Measurements from ENCODE around the gene MCM3AP.
"Not testable (repeated sequence)": the region's sequence is repeated elsewhere in the genome, so short reads cannot be mapped to it uniquely, and the experiment has no call there.

MCM3AP gene

DNA sequence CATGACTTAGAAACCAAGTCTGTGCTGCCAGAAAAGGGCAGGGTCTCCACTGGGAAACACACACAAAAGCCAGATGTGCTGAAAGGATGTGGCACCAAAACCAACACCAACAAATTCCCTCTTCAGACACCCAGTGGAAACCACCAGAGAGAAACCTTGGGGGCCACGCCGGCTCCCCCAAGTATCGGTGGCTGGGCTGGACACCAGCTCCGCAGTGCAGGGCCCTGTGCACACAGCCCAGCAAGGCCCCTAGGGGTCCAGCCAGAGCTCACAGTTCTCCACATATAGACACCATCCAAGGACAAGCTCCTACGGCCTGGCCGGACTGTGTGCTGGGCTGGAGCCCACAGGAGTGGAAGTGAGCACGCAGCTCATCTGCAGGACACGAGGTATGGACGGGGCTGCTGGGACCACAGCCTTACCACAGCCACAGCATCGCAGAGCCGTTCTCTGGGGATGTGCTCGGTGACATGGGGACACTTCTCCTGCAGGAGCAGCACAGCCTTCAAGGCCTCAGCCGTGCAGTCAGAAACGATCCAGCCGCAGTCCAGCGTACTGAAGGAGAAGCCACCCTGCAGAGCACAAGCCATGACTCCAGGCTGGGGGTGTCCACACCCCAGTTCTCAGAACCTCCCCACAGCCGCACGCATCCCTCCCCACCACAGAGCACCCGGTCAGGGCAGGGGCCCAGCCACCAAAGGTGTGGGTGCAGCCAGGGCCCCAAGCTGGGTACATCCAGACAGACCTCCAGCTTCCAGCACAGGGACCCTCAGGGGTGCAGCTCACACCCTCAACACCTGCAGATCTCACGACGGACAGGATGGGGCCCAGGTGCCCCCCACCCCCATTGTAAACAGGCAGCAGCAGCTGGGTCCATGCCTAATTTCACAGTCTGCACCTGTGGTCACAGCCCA, 78.1 kb downstream of the MCM3AP start:
- DNase-seq (ENCODE audit: low read depth, low spot score) = no peak
- in situ Hi-C loops (cut with HindIII; ENCODE audit: low sequenced_read_pairs) = no loop called here
- no peak overlapping the region for H3K4me3 ChIP-seq (ENCODE audit: low read depth, low read length)
- TF ChIP-seq, protein P1, sequence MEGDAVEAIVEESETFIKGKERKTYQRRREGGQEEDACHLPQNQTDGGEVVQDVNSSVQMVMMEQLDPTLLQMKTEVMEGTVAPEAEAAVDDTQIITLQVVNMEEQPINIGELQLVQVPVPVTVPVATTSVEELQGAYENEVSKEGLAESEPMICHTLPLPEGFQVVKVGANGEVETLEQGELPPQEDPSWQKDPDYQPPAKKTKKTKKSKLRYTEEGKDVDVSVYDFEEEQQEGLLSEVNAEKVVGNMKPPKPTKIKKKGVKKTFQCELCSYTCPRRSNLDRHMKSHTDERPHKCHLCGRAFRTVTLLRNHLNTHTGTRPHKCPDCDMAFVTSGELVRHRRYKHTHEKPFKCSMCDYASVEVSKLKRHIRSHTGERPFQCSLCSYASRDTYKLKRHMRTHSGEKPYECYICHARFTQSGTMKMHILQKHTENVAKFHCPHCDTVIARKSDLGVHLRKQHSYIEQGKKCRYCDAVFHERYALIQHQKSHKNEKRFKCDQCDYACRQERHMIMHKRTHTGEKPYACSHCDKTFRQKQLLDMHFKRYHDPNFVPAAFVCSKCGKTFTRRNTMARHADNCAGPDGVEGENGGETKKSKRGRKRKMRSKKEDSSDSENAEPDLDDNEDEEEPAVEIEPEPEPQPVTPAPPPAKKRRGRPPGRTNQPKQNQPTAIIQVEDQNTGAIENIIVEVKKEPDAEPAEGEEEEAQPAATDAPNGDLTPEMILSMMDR (IDR thresholded peaks at IDR 0.05; ENCODE audit: low read depth, low read length) = no peak

DNA sequence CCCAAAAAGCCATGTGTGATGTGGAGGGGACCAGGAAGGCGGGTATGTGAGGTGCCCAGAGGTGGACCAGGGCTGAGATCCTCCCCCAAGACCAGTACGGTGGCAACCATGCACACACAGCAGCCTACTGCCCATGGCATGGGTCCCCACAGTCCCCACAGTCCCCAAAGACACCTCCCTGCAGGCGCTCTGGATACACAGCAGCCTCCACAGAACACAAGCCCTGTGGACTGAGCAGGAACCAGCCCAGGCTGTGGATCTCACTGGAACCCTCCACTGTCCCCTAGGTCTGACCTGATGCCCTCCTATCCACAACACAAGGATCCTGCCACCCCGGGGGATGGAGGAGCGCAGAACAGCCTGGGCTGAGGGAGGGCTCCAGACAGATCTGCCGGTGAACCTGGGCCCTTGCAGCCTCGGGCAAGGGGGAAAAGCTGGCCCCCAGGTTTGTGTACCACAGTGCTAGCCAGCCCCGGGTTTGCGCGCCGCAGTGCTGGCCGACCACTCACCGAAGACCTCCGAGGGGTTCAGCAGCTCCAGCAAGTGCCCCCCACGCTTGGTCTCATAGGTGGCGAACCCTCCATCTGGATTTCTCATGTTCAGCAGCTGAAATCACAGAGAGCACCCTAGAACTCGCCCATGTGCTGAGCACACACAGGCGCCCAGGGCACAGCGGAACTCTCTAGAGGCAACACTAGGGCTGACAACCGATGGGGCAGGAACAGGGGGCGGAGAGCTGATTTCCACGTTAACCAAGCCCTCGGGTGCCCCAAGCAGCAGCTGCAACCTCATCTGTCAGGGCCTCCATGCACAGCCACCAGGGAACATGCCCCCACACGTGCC, 79.0 kb downstream of the MCM3AP start:
- H3K4me3 ChIP-seq (ENCODE audit: low read depth, low read length) = no peak overlapping the region
- DNase-seq (ENCODE audit: low read depth, low spot score) = no peak
- TF ChIP-seq, protein P1 (IDR thresholded peaks at IDR 0.05; ENCODE audit: low read depth, low read length) = no peak
- in situ Hi-C loops (cut with HindIII; ENCODE audit: low sequenced_read_pairs) = no loop called here

DNA sequence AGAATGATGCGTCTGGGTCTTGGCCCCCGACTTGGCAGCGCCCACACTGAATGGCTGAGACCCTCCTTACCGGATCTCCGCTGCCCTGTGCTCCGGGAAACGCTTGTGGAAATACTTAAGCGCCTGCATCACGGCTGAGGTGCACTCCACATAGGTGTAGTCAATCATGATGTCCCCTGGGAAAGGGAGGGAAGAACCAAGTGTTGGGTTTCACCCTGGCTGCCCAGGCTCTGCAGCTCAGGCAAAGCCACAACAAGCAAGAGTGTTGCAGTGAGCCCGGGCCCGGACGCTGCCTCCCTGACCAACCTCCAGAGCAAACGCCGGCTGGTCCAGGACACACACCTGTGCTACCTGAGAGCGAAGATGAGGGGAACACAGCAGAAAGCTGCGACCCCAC, 79.6 kb downstream of the MCM3AP start:
- TF ChIP-seq, protein P1 (IDR thresholded peaks at IDR 0.05; ENCODE audit: low read depth, low read length) = no peak
- in situ Hi-C loops (cut with HindIII; ENCODE audit: low sequenced_read_pairs) = no loop called here
- DNase-seq (ENCODE audit: low read depth, low spot score) = no peak
- H3K4me3 ChIP-seq (ENCODE audit: low read depth, low read length) = no peak overlapping the region

DNA sequence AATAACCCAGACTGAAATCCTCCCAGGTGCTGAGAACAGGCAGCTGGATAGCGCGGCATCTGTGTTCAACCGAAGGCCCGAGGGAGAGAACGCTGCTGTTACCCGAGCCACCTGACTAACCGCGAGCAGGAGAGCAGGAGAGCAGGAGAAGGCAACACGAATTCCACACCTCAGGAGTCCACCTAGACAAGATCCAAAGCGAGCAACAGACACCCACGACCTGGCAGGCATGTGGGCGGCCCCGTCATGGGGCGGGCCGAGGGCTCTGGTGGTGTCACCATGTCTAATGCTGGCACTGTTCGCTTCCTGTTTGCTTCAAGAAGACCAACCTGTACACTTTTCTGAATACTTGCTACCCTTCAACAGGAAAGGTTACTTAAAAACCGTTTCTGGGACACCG, 80.2 kb downstream of the MCM3AP start:
- in situ Hi-C loops (cut with HindIII; ENCODE audit: low sequenced_read_pairs) = no loop called here
- H3K4me3 ChIP-seq (ENCODE audit: low read depth, low read length) = no peak overlapping the region
- DNase-seq (ENCODE audit: low read depth, low spot score) = no peak
- TF ChIP-seq, protein P1 (IDR thresholded peaks at IDR 0.05; ENCODE audit: low read depth, low read length) = no peak

DNA sequence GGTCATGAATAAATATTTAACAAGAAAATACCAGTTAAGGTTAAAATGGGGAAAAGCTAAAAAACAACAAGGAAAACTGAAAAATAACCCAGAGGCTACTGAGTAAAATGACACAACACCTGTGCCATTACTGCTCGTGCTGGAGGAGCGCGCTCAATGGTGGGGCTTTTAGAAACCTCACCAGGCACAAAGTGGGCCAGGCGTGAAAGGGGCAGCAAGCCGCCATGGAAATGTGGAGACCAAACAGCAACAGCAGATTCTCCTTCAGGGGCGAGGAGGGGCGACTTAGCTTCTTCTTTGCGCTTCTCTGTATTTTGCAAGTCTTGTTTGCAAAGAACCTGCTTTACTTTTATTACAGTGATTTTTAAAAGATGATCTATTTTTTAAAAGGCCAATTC, 82.2 kb downstream of the MCM3AP start:
- in situ Hi-C loops (cut with HindIII; ENCODE audit: low sequenced_read_pairs) = no loop called here
- TF ChIP-seq, protein P1 (IDR thresholded peaks at IDR 0.05; ENCODE audit: low read depth, low read length) = no peak
- DNase-seq (ENCODE audit: low read depth, low spot score) = no peak
- no peak overlapping the region for H3K4me3 ChIP-seq (ENCODE audit: low read depth, low read length)

DNA sequence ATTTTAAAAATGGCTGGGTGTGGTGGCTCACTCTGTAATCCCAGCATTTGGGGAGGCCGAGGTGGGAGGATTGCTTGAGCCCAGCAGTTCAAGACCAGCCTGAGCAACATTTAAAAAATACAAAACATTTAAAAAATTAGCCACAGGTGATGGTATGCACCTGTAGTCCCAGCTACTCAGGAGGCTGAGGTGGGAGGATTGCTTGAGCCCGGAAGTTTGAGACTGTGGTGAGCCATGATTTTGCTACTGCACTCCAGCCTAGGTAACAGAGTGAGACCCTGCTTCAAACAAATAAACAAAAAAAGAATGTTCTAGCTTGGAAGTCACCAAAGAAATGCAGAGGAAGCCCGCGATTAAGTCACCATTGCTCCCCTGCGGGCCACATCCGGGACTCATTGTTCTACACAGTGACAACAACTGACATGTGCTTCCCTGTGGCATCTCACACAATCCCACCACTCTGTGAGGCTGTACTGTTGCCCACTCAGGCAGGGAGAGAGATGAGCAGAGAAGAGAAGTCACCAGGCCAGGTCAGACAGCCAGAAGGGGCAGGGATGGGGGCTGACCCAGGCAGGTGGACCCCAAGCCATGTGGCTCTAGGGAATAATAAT, 82.7 kb downstream of the MCM3AP start:
- in situ Hi-C loops (cut with HindIII; ENCODE audit: low sequenced_read_pairs) = no loop called here
- TF ChIP-seq, protein P1 (IDR thresholded peaks at IDR 0.05; ENCODE audit: low read depth, low read length) = no peak
- no peak for DNase-seq (ENCODE audit: low read depth, low spot score)
- H3K4me3 ChIP-seq (ENCODE audit: low read depth, low read length) = no peak overlapping the region

DNA sequence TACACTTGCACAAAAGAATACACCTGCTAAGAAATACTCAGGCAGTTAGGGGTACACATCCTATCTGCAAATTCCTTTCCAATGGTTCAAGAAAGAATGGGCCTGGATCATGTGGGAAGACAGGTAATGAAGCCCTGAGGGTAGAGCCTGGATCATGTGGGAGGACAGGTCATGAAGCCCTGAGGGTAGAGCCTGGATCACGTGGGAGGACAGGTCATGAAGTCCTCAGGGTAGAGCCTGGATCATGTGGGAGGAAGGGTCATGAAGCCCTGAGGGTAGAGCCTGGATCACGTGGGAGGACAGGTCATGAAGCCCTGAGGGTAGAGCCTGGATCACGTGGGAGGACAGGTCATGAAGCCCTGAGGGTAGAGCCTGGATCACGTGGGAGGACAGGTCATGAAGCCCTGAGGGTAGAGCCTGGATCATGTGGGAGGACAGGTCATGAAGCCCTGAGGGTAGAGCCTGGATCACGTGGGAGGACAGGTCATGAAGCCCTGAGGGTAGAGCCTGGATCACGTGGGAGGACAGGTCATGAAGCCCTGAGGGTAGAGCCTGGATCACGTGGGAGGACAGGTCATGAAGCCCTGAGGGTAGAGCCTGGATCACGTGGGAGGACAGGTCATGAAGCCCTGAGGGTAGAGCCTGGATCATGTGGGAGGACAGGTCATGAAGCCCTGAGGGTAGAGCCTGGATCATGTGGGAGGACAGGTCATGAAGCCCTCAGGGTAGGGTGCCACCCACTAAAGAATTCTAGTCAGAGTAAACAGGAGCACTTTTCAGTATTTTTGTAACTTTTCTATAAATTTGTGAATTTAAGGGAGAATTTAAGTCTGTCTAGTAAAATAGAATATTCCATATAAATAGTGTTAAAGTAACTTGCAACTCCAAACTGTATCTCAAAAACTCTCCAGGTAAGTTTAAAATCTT, 84.3 kb downstream of the MCM3AP start:
- DNase-seq (ENCODE audit: low read depth, low spot score); H3K4me3 ChIP-seq (ENCODE audit: low read depth, low read length); in situ Hi-C loops (cut with HindIII; ENCODE audit: low sequenced_read_pairs): not testable (repeated sequence)

All from astrocyte of the spinal cord (primary cell).